ENCODE measurements around the gene ZBTB4. TPM values are rescaled to one million over a fixed set of nuclear protein-coding genes. Genes with fewer than 3 reads are reported as not detected.

Gene ZBTB4
- total RNA-seq, 1 experiment from 2014 or later: 17.7 TPM

DNA sequence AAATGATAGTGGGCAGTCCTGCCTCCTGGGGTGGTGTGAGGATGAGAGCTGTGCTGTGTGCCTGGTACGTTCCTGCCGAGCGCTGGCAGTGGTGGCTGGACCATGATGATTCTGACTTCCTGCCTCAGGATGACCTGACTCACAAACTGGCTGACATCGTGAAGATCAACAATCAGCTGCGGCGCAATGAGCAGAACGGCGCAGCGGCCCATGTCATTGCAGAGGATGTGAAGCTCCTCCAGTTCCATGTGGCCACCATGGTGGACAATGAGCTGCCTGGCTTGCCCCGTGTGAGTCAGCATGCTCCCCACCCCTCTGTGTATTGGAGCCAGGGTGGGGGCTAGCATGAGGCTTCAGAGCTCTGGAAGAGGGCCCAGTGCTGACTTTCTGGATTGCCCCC is 17.8 kb upstream of the ZBTB4 start:
- Histone ChIP-seq H3K9me3 (ENCODE audit: low read depth, low read length, poor library complexity, severe bottlenecking) (no peaks in the 10 kb centered on the region), H3K4me3 (ENCODE audit: low read depth, low read length, poor library complexity, severe bottlenecking) (no peak overlapping the region), H3K27ac (ENCODE audit: low read depth, low read length, poor library complexity, severe bottlenecking) (no peak overlapping the region), H3K4me1 (ENCODE audit: insufficient read depth, low read length, poor library complexity, severe bottlenecking) (no peaks in the 10 kb centered on the region), H3K36me3 (ENCODE audit: insufficient read depth, low read length, poor library complexity, severe bottlenecking) (peaks cover 71% of the 10 kb centered on the region), H3K27me3 (replicated peaks; ENCODE audit: insufficient read depth, low read depth, low read length, poor library complexity) (no peaks in the 10 kb centered on the region)
- BruUV-seq (replicated peaks): no TSS peak
- intact Hi-C loops (cut with micrococcal nuclease; ENCODE audit: unreplicated experiment): no loop called here
- ChIA-PET POLR2A (ENCODE audit: low non-redundant PET) (no interaction called here), CTCF (no interaction called here)
- DNase-seq (ENCODE audit: low spot score): no peak
- TF ChIP-seq, protein P1, sequence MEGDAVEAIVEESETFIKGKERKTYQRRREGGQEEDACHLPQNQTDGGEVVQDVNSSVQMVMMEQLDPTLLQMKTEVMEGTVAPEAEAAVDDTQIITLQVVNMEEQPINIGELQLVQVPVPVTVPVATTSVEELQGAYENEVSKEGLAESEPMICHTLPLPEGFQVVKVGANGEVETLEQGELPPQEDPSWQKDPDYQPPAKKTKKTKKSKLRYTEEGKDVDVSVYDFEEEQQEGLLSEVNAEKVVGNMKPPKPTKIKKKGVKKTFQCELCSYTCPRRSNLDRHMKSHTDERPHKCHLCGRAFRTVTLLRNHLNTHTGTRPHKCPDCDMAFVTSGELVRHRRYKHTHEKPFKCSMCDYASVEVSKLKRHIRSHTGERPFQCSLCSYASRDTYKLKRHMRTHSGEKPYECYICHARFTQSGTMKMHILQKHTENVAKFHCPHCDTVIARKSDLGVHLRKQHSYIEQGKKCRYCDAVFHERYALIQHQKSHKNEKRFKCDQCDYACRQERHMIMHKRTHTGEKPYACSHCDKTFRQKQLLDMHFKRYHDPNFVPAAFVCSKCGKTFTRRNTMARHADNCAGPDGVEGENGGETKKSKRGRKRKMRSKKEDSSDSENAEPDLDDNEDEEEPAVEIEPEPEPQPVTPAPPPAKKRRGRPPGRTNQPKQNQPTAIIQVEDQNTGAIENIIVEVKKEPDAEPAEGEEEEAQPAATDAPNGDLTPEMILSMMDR (conservative IDR thresholded peaks at IDR 0.05; ENCODE audit: low read depth, low read length): no peak
- no peak for TF ChIP-seq EZH2 (IDR thresholded peaks at IDR 0.05; ENCODE audit: borderline replicate concordance, low read depth, low read length, poor library complexity, severe bottlenecking)

DNA sequence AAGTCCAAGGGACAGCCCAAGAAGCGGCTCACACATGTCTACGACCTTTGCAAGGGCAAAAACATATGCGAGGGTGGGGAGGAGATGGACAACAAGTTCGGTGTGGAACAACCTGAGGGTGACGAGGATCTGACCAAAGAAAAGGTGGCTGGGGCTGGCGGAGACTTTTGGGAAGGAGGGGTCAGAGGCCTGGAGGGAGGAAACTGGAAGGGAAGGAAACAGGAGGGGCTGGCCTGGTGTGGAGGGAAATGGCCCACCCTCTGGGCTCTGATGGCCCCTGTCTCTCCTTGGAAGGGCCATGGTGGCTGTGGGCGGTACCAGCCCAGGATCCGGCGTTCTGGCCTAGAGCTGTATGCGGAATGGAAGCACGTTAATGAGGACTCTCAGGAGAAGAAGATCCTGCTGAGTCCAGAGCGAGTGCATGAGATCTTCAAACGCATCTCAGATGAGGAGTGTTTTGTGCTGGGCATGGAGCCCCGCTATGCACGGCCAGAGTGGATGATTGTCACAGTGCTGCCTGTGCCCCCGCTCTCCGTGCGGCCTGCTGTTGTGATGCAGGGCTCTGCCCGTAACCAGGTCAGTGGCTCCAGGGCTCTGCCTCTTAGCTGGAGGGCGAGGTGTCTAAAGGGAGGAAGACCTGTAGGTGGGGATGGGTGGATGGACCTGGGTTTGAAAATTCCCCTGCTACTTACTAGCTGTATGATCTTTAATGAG is 17.2 kb upstream of the ZBTB4 start:
- intact Hi-C loops (cut with micrococcal nuclease; ENCODE audit: unreplicated experiment): no loop called here
- no peaks in the 10 kb centered on the region for H3K4me1 ChIP-seq (ENCODE audit: insufficient read depth, low read length, poor library complexity, severe bottlenecking)
- H3K36me3 ChIP-seq (ENCODE audit: insufficient read depth, low read length, poor library complexity, severe bottlenecking): peaks cover 65% of the 10 kb centered on the region
- POLR2A ChIA-PET (ENCODE audit: low non-redundant PET): interaction anchor here (0.7 kb wide), 1 partner anchor 523 kb away, joined by 3 read pairs; no protein-coding TSS in a partner anchor
- CTCF ChIA-PET: no interaction called here
- no peaks in the 10 kb centered on the region for H3K9me3 ChIP-seq (ENCODE audit: low read depth, low read length, poor library complexity, severe bottlenecking)
- TF ChIP-seq EZH2 (IDR thresholded peaks at IDR 0.05; ENCODE audit: borderline replicate concordance, low read depth, low read length, poor library complexity, severe bottlenecking): no peak
- TF ChIP-seq, protein P1 (conservative IDR thresholded peaks at IDR 0.05; ENCODE audit: low read depth, low read length): no peak
- H3K27me3 ChIP-seq (replicated peaks; ENCODE audit: insufficient read depth, low read depth, low read length, poor library complexity): no peaks in the 10 kb centered on the region
- DNase-seq (ENCODE audit: low spot score): no peak
- H3K27ac ChIP-seq (ENCODE audit: low read depth, low read length, poor library complexity, severe bottlenecking): no peak overlapping the region
- BruUV-seq (replicated peaks): TSS peak; percentile 56
- no peak overlapping the region for H3K4me3 ChIP-seq (ENCODE audit: low read depth, low read length, poor library complexity, severe bottlenecking)

DNA sequence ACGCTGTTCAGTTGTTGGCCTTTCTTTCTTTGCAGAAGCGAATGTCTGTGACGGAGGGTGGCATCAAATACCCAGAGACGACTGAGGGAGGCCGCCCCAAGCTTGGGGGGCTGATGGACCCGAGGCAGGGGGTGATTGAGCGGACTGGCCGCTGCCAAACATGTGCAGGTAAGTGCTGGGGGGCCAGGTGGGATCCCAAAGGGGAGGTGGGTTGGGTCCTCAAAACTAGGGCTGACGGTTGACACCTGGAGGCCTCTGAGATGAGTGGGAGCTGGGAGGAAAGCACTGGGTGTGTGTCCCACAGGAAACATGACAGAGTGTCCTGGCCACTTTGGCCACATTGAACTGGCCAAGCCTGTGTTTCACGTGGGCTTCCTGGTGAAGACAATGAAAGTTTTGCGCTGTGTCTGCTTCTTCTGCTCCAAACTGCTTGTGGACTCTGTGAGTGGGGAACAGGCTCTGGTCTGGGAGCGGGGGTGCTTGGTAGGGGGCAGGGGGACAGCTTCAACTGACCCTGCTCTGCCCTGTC is 16.5 kb upstream of the ZBTB4 start:
- POLR2A ChIA-PET (ENCODE audit: low non-redundant PET): interaction anchor here (0.7 kb wide), 1 partner anchor 522 kb away, joined by 3 read pairs; no protein-coding TSS in a partner anchor
- intact Hi-C loops (cut with micrococcal nuclease; ENCODE audit: unreplicated experiment): no loop called here
- H3K4me3 ChIP-seq (ENCODE audit: low read depth, low read length, poor library complexity, severe bottlenecking): no peak overlapping the region

More for the DNA sequence above, 16.5 kb upstream of the ZBTB4 start:
- no peaks in the 10 kb centered on the region for H3K27me3 ChIP-seq (replicated peaks; ENCODE audit: insufficient read depth, low read depth, low read length, poor library complexity)
- H3K27ac ChIP-seq (ENCODE audit: low read depth, low read length, poor library complexity, severe bottlenecking): no peak overlapping the region
- no TSS peak for BruUV-seq (replicated peaks)
- H3K9me3 ChIP-seq (ENCODE audit: low read depth, low read length, poor library complexity, severe bottlenecking): no peaks in the 10 kb centered on the region
- TF ChIP-seq, protein P1 (conservative IDR thresholded peaks at IDR 0.05; ENCODE audit: low read depth, low read length): no peak
- no peak for TF ChIP-seq EZH2 (IDR thresholded peaks at IDR 0.05; ENCODE audit: borderline replicate concordance, low read depth, low read length, poor library complexity, severe bottlenecking)
- H3K36me3 ChIP-seq (ENCODE audit: insufficient read depth, low read length, poor library complexity, severe bottlenecking): peaks cover 64% of the 10 kb centered on the region
- no peak for DNase-seq (ENCODE audit: low spot score)
- no peaks in the 10 kb centered on the region for H3K4me1 ChIP-seq (ENCODE audit: insufficient read depth, low read length, poor library complexity, severe bottlenecking)
- CTCF ChIA-PET: no interaction called here

All from A673 (cell line).